Measurements from ENCODE around the gene TCEAL3. TPM values are rescaled to one million over a fixed set of nuclear protein-coding genes. Genes with fewer than 3 reads are reported as not detected.

The TCEAL3 gene, protein sequence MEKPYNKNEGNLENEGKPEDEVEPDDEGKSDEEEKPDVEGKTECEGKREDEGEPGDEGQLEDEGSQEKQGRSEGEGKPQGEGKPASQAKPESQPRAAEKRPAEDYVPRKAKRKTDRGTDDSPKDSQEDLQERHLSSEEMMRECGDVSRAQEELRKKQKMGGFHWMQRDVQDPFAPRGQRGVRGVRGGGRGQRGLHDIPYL
- total RNA-seq (ENCODE audit: unreplicated experiment) = 9.0 TPM
- long read RNA-seq, transcript TCEAL3-202 (3 exons, 1,113 nt) = major isoform, 11 of 15 reads
- long read RNA-seq, partial matches to known transcripts = 0 of 15 reads
- long read RNA-seq, other reads (novel, unspliced or antisense) = 3 of 15 reads

GRCh38 chrX:103607364-103608305 is at the start of gene TCEAL3:
TSS of gene TCEAL3 (plus strand) at chrX:103607963. CDS start at chrX:103609065, 1,102 bp downstream.
- Mint-ChIP-seq H3K27ac (ENCODE audit: unreplicated experiment) (peak within 1 kb of the TSS; percentile 81), H3K36me3 (ENCODE audit: unreplicated experiment) (no peaks in the 10 kb centered on the region), H3K27me3 (ENCODE audit: unreplicated experiment) (no peaks in the 10 kb centered on the region), H3K4me3 (ENCODE audit: unreplicated experiment) (peak within 1 kb of the TSS; percentile 90), H3K9me3 (ENCODE audit: unreplicated experiment) (peaks cover 2% of the 10 kb centered on the region), H3K4me1 (ENCODE audit: low read depth, unreplicated experiment) (no peaks in the 10 kb centered on the region)
- TF ChIP-seq, protein P1, sequence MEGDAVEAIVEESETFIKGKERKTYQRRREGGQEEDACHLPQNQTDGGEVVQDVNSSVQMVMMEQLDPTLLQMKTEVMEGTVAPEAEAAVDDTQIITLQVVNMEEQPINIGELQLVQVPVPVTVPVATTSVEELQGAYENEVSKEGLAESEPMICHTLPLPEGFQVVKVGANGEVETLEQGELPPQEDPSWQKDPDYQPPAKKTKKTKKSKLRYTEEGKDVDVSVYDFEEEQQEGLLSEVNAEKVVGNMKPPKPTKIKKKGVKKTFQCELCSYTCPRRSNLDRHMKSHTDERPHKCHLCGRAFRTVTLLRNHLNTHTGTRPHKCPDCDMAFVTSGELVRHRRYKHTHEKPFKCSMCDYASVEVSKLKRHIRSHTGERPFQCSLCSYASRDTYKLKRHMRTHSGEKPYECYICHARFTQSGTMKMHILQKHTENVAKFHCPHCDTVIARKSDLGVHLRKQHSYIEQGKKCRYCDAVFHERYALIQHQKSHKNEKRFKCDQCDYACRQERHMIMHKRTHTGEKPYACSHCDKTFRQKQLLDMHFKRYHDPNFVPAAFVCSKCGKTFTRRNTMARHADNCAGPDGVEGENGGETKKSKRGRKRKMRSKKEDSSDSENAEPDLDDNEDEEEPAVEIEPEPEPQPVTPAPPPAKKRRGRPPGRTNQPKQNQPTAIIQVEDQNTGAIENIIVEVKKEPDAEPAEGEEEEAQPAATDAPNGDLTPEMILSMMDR (IDR thresholded peaks at IDR 0.05; ENCODE audit: partially characterized antibody, unreplicated experiment) = no peak
- DNase-seq = peak; percentile 54

GRCh38 chrX:103560256-103560655 is 47.5 kb upstream of the TCEAL3 start:
- Mint-ChIP-seq H3K4me3 (ENCODE audit: unreplicated experiment) (no peak overlapping the region), H3K36me3 (ENCODE audit: unreplicated experiment) (no peaks in the 10 kb centered on the region)
- TF ChIP-seq, protein P1 (IDR thresholded peaks at IDR 0.05; ENCODE audit: partially characterized antibody, unreplicated experiment) = no peak

DNA sequence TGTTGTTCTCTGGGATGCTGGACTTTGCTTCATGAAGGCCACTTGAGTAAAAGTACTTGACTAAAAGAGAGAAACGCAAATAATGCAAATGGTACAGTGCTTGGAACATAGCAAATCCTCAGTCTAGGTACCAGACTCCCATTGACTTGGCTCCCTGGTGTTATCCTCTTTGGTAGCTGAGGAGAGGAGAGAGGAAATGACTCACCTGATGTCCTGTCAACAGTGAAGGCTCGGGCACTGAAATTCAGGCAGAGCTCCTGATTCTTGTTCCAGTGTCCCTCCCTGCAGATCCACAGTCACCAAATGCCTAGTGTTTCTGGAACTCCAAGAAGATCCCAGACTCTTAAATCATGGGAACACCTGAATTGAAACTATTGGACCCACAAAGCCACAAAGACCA is 45.0 kb upstream of the TCEAL3 start:
- H3K27ac Mint-ChIP-seq (ENCODE audit: unreplicated experiment) = no peak overlapping the region
- no peaks in the 10 kb centered on the region for H3K4me1 Mint-ChIP-seq (ENCODE audit: low read depth, unreplicated experiment)
- H3K27me3 Mint-ChIP-seq (ENCODE audit: unreplicated experiment) = no peaks in the 10 kb centered on the region
- peaks cover 1% of the 10 kb centered on the region for H3K9me3 Mint-ChIP-seq (ENCODE audit: unreplicated experiment)
- no peak for DNase-seq
- no peak overlapping the region for H3K4me3 Mint-ChIP-seq (ENCODE audit: unreplicated experiment)
- TF ChIP-seq, protein P1 (IDR thresholded peaks at IDR 0.05; ENCODE audit: partially characterized antibody, unreplicated experiment) = no peak
- H3K36me3 Mint-ChIP-seq (ENCODE audit: unreplicated experiment) = no peaks in the 10 kb centered on the region

More at GRCh38 chrX:103560256-103560655, 47.5 kb upstream of the TCEAL3 start:
- H3K9me3 Mint-ChIP-seq (ENCODE audit: unreplicated experiment) = no peaks in the 10 kb centered on the region
- H3K27me3 Mint-ChIP-seq (ENCODE audit: unreplicated experiment) = no peaks in the 10 kb centered on the region
- no peaks in the 10 kb centered on the region for H3K4me1 Mint-ChIP-seq (ENCODE audit: low read depth, unreplicated experiment)
- no peak overlapping the region for H3K27ac Mint-ChIP-seq (ENCODE audit: unreplicated experiment)
- no peak for DNase-seq

DNA sequence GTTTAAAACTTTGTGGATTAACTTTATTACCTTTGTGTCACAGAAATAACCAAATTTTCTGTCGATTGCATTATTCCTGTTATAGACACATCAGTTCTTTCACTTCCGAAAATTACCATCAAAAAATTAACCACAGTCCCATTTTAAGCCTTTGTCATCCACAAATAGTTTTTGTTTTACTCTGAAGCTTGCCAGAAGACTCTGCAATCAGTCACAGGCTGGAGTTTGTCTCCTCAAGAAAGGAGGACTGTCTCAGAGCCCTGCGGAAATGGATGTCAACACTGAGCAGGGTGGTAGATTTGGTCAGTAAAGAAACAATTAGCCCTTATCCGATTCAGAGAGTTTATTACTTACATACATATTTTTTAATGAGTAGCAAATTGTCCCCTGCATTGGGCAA is 42.6 kb upstream of the TCEAL3 start:
- no peaks in the 10 kb centered on the region for H3K36me3 Mint-ChIP-seq (ENCODE audit: unreplicated experiment)
- TF ChIP-seq, protein P1 (IDR thresholded peaks at IDR 0.05; ENCODE audit: partially characterized antibody, unreplicated experiment) = no peak
- no peaks in the 10 kb centered on the region for H3K27me3 Mint-ChIP-seq (ENCODE audit: unreplicated experiment)
- no peaks in the 10 kb centered on the region for H3K4me1 Mint-ChIP-seq (ENCODE audit: low read depth, unreplicated experiment)
- H3K9me3 Mint-ChIP-seq (ENCODE audit: unreplicated experiment) = peaks cover 1% of the 10 kb centered on the region
- H3K4me3 Mint-ChIP-seq (ENCODE audit: unreplicated experiment) = no peak overlapping the region
- no peak overlapping the region for H3K27ac Mint-ChIP-seq (ENCODE audit: unreplicated experiment)
- no peak for DNase-seq
